GM12872 (cell line): ENCODE data around the gene APOLD1.

Experiments
- TF ChIP-seq, protein P1 (sequence below): IDR thresholded peaks from 3 replicates; pipeline ENCODE4 v1.5.1; 2011; ENCODE audit warnings: low read depth, mild to moderate bottlenecking, low read length, moderate library complexity; ENCODE audit not compliant: insufficient read depth

Gene APOLD1

DNA sequence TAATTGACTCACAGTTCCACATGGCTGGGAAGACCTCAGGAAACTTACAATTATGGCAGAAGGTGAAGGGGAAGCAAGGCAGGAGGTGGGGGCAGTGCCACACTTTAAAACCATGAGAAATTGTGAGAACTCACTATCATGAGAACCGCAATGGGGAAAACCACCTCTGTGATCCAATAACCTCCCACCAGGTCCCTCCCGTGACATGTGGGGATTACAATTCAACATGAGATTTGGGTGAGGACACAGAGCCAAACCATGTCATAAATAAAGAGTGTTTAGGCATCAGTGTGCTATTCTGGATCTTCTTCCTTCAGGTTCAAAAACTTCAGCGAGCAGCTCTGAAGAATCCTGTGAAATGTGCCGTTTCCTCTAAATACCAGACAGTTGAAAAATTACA lies 37.4 kb downstream of the APOLD1 start:
- TF ChIP-seq, protein P1, sequence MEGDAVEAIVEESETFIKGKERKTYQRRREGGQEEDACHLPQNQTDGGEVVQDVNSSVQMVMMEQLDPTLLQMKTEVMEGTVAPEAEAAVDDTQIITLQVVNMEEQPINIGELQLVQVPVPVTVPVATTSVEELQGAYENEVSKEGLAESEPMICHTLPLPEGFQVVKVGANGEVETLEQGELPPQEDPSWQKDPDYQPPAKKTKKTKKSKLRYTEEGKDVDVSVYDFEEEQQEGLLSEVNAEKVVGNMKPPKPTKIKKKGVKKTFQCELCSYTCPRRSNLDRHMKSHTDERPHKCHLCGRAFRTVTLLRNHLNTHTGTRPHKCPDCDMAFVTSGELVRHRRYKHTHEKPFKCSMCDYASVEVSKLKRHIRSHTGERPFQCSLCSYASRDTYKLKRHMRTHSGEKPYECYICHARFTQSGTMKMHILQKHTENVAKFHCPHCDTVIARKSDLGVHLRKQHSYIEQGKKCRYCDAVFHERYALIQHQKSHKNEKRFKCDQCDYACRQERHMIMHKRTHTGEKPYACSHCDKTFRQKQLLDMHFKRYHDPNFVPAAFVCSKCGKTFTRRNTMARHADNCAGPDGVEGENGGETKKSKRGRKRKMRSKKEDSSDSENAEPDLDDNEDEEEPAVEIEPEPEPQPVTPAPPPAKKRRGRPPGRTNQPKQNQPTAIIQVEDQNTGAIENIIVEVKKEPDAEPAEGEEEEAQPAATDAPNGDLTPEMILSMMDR = no peak

DNA sequence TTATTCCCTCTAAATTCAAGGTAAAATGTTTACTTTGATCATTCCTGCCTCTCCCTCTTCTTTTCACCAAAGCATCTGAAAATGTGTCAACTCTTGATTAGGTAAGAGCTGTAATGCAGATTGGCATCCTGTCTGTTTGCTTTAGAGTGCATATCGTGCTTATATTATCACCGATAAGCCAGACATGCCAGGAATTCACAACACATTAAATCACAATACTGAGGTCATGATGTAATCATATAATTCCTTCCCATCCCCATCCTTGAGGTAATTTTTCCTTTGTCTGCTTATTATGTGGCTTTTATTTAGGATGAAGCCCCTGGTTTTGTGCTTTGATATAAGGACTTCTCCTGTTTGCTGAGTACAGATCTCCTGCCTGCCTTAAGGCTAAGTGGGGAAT lies 37.8 kb downstream of the APOLD1 start:
- TF ChIP-seq, protein P1 = no peak

DNA sequence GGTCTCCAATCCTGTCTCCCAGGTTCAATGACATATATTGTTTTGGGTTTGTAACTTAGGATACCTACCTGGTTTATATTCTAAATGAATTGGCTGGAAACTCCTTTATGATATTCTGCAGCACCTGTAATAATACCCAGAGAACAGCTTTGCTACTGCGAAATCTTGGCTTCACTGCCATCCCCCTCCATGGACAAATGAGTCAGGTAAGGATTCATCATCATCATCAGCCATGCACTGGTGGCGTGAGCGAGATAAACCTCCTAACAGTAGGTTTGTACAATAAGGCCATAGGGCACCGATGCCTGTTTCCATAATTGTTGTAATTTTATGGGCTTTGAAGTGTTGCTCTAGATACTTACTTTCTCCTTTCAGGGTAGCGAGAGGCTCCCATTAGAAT lies 38.4 kb downstream of the APOLD1 start:
- TF ChIP-seq, protein P1 = no peak

DNA sequence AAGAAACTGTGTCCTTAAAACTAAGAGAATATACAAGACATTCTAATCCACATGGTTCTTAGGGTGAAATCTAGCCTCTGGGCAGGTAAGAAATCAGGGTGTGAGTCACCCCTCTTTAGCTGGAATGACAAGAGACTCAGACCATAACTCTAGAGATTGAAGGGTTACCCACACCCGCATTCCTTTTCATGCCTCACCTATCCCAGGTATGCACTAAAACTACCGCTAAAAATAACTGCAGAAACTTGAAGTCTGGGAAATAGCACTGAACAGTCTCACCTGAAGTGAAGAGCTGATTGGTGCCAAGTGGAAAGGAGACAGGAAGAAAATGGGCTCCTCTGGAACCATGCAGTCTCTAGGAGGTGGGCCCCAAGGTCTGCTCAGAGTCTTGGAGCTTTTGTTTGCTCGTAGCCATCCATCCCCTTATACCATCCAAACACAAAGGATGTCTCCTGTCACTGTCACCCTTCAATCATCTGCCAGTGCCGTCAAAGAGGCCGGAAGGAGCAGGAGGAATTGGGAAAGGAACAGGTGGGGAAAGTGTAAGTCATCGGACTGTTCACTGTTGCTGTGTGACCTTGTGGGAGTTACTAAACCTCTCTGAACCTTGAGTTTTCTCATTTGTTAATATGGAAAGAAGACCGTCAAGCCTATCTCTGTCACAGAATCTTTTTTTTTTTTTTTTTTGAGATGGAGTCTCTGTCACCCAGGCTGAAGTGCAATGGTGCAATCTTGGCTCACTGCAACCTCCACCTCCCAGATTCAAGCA lies 50.1 kb downstream of the APOLD1 start:
- TF ChIP-seq, protein P1 = no peak

DNA sequence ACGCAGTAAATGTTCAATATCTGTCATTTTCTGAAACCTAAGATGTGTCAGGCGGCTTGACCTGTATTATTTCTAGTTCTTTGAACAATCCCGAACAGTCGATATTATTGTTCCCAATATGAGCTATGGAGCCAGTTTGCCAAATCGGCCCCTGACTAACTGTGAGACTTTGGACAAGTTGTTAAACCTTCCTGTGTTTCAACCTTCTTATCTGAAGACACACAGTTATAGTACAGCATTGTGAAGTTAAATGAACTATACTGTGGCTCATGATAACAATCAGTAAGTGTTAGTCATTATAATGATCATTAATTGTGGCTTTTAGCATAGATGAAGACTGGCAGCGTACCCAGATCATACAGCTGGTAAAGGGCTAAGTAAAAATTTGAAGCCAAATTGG lies 51.1 kb downstream of the APOLD1 start:
- TF ChIP-seq, protein P1 = no peak

DNA sequence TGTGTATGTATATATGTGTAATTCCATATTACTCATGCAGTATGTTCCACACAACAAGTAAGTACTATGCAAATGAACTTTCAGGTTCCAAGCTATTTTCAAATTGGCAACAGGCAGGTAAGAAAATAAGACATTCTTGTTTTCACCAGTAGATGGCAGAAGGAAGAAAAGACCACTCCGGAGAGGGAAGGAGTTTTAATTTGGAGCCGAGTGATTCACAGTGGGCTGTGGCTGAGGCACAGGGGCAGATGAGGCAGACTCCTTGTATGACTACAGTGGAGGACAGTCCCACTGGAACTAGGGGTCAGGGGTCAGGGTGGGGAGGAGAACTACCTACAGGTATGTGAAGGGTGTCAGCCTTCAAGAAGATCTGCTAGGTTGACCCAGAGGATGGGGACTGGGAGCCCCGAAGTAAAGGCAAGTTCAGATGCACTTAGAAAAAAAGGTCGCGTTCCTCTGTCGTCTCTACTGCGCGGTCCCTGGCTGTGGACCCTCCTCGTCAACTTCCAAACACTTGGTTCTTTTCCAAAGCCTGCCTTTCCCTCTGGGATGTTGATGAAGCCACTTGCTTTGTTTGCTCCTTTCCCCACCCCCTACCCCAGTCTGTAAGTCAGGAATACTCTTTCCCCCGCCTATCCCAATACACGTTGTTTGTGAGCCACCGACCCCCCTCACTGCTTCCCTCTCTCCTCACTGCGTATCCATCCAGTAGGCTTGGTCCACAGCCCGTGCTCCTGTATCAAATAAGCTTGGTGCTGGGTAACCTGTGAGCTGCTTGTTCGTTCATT lies 51.8 kb downstream of the APOLD1 start:
- TF ChIP-seq, protein P1 = peak; percentile 51

DNA sequence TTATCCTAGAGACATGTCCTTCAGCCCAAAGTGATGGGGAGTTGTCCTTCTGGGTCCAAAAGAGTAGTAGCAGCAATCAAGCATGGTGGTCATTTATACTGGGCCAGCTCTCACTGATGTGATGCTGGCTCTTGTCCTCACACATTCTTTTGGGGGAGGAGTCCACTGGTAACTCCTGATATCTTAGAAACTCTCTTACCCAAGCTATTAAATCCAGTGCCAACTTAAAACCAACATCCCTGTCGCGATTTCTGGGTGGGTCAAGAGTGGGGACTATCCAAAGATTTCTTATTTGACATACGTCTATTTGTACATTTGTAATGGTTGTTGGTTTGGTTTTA lies 52.3 kb downstream of the APOLD1 start:
- TF ChIP-seq, protein P1 = no peak
